ENCODE measurements around the gene GRB2.
"Not testable (repeated sequence)": the region's sequence is repeated elsewhere in the genome, so short reads cannot be mapped to it uniquely, and the experiment has no call there.

Gene GRB2

DNA sequence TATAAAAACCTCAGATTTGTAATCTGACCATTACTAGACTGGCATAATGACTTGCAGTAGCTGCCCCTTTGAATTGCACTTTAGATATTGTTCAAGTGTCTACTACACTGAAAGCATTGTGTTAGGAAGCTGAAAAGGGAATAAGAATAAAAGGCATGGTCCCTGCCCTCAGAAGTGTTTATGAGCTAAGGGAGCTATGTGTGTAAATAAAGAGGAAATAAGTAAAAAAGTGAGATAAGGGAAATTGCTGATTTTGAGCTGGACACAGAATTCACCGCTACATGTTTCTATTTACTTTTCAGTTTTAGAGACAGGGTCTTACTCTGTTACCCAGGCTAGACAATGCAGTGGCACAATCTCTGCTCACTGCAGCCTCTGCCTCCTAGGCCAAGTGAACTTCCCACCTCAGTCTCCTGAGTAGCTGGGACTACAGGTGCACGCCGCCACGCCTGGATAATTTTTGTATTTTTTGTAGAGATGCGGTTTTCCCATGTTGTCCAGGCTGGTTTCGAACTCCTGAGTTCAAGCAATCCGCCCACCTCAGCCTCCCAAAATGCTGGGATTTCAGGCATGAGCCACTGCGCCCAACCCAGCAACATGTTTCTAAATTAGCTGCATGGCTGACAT, 57.0 kb downstream of the GRB2 start:
- no peak for DNase-seq

DNA sequence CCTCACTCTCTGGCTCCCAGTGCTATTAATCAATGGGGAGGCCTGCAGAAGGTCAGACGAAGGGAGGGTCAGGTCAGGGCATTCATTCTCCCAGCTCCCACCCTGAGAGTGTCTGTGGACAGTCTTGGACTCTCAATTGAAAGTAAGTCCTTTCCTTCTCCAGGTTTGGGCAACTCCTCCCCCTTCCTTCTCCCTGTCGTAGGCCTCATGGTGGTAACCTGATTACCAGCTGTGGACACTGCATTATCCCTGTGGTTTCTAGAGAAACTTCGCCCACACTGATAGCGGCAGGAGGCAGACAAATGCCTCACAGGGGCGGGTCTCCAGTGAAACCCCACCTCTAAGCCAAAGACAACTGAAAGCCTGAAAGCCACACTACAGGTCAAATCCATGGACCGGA, 58.6 kb downstream of the GRB2 start:
- no peak for DNase-seq

GRCh38 chr17:75346368-75346767, 59.1 kb downstream of the GRB2 start:
- DNase-seq = not testable (repeated sequence)

GRCh38 chr17:75345514-75346167, 59.8 kb downstream of the GRB2 start:
- peak in 1 of 4 experiments; percentile 27 for DNase-seq

DNA sequence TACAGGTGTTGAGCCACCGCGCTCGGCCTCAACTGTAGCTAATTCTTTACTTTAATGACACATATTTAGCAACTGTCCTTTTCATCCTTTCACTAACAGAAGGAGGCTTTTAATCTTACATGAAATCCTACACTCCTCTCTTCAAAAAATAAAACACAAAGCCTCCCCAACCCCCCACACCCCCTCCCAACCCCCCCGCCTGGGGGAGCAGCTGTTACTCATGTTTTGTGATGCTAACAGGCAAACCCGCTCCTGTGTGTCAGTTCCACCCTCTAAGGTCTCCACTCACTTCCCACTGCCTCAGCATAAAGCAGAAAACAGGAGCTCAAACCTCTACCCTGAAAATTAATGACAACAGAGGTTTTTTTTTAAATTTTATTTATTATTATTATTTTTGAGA, 60.8 kb downstream of the GRB2 start:
- peak in 1 of 4 experiments; percentile 53 for DNase-seq

DNA sequence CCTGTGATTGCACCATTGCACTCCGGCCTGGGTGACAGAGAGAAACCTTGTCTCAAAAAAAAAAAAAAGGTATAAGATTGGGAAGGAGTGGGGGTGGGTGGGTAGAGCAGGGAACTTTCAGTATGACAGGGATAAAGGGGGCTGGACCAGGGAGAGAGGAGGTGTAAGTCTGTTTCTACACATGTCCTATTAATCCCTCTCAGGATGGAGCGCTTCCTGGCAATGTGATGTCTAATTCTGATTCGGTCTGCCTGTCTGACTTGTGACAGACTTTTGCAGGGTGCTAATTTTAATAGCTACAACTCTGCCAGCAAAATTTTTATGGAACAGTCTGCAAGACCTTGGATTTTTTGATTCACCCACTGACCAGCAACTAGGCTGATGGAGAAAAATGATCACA, 62.5 kb downstream of the GRB2 start:
- no peak for DNase-seq

DNA sequence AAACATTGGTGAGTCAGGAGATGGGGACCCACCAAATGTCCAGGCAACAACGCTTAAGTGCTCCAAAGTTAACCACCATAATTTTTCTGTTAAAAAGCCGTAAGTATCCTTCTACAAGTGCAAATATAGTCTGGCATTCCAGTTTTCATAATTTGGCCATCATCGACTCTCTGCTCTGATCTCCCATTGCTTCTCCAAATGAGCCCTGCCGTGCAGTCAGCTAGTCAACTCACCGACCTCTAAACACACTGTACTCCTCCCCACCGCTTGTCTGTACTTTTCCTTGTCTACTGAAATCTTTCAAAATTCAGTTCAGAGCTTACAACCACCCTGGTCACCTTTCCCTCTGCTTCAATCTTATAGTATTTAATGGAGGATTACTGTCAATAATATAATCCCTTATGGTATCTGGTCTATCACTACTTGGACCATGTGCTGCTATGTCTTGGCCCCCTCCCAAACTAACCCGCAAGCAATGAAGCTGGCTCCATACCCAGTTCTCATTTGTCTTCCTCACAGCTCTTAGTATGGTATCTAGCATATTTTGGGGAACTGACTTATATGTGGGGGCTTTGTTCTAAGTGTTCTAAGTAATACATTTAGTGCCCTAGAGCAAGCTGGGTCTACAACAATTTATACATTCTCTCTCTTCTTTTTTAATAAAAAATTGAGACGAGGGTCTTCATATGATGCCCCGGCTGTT, 63.5 kb downstream of the GRB2 start:
- DNase-seq = no peak

GRCh38 chr17:75340631-75341030, 64.8 kb downstream of the GRB2 start:
- no peak for DNase-seq

DNA sequence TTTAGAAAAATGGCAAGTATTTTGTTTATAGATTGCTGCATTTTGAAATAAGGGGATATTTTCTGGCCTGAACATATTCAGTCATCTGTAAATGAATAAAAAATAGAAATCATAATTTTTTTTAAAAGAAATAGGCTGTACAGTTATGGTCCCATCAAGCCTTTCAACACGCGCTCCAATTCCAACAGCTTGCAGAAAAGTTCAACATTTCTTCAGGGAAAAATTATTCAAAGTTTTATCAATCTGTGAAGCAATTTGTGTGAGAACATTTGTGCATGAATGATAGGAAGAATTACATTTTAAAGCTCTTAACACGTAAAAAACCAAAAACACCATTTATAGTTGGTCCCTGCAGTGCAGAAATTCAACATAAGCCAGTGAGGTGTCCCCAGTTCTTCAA, 65.5 kb downstream of the GRB2 start:
- no peak for DNase-seq

GRCh38 chr17:75338335-75338734, 67.1 kb downstream of the GRB2 start:
- DNase-seq = no peak

- no peak for DNase-seq
Observed at GRCh38 chr17:75335315-75335714, 70.2 kb downstream of the GRB2 start.

GRCh38 chr17:75334723-75335122, 70.8 kb downstream of the GRB2 start:
- DNase-seq = no peak

- no peak for DNase-seq
Observed at GRCh38 chr17:75331671-75332070, 73.8 kb downstream of the GRB2 start.

DNA sequence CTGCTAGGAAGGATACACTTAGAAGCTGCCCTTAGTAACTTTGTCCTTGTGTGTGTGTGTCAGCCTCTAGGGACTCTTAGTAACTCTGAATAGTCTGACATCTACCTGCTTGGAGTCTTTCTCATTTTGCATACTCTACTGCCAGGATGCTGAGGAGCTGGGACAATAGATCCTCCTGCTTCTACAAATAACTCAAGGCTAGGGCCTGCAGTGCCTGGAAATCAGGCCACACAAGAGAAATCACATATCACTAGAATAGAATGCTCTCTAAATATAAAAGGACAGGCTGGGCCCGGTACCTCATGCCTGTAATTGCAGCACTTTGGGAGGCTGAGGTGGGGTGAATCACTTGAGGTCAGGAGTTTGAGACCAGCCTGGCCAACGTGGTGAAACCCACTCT, 77.7 kb downstream of the GRB2 start:
- DNase-seq = no peak

DNA sequence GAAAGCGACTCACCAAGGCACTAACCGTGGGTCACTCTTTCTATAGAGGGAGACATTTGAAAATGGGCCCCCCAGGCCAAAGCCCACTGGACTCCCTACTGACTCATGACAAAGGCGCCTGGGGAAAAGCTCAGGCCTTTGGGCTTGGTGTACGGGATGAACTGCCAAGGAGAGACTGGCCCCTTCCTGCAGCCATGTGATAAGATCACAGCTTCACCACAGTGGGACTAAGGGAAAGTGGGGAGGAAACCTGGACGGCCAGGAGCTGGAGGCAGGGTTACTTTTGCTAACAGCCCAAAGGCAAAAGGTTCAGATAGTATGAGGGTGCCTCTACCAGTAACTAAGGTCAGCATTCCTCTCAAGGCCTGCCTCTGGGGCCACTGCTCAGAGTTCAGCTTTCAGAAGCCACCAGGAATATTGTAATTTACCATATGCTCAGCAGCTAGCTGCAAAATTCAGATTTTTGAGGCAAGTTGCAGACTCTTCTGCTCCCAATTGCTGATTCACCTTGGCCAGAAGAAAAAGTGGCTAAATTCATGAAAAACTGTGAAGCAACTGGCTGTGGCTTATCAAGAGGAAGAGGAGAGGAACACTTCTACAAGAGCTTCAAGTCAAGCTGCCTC, 79.1 kb downstream of the GRB2 start:
- no peak for DNase-seq

- DNase-seq = no peak
Observed at GRCh38 chr17:75325827-75326225, 79.7 kb downstream of the GRB2 start.

DNA sequence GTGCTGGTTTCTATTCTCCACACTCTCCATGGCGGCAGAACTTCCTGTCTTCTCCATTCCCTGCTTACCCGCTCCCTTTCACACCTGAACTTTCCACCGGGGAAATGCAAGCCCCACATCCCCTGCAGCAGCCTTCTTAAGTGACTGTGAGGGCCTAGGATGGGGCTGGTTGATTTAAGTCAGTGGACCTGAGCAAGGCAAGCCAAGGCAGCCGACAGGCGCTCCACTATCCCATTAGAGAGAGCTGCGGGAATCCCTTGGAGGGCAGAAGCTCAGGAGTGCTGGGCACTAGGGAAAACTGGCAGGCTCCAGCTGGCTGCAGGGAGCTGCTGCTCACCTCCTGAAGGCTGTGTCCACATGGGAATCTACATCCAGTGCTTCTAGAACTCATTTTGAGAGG, 80.1 kb downstream of the GRB2 start:
- DNase-seq = no peak

DNA sequence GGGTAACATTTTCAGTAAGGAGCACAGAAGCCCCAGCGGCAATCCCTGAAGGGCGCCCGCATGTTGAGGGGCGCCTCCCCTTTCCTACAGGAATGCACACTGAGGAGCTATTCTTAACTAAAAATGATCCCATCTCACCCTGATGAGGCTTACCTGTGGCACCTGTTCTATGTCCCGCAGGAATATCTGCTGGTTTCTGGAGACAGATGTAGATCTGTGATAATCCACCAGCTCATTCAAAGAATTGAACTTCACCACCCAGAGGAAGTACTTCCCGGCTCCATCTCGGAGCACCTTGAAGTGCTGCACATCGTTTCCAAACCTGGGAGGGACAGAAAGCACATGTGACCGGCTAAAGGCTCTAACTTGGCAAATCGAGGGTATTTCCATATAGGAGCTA, 84.0 kb downstream of the GRB2 start:
- DNase-seq = no peak

- no peak for DNase-seq
Observed at GRCh38 chr17:75319904-75320691, 85.4 kb downstream of the GRB2 start.

DNA sequence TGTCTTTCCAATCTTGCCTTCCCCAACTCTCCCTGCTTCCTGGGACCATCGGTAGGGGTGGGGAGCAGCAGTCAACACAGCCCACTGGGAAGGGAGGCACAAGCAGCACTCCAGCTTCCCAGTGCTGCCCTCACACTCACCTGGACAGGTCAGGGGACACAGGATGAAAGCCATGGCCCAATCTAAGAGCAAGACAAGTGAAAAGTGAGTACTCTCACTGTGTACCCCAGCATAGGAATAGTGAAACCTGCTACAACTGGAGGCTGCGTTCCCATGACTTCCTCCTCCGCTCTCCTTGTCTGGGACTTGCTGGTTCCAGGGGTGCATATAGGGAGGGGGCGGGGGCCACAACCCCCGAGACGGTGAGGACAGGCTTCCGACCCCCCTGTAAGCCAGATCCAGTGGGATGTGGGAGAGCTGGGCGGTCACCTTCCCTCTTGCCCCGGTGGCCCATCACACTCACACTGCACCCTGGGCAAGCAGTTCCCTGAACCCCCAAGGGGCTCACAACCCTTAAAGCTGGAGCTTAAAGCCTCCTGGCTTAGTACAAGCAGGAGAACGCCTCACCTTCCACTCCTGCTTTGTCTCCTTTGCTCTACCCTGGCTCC, 86.8 kb downstream of the GRB2 start:
- DNase-seq = no peak

- no peak for DNase-seq
Observed at GRCh38 chr17:75318211-75318610, 87.3 kb downstream of the GRB2 start.

DNA sequence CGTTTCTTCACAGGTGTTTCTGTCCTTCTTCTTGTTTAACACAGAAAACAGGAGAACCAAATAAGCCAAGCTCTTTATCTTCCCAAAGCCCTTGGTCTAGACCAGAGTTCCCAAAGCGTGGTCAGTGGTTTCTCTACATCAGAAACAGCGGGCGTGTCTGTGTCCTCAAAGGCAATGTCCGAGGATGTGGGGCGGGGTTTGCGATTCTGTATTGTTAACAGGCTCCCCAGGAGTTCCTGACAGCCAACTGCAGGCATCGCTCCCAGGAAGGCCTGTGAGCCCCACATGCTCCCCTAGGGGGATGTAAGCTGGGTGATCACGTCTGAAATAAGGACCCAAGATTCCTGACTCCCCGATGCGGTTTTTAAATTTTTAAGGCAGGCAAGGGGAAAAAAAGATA, 87.8 kb downstream of the GRB2 start:
- DNase-seq = no peak

DNA sequence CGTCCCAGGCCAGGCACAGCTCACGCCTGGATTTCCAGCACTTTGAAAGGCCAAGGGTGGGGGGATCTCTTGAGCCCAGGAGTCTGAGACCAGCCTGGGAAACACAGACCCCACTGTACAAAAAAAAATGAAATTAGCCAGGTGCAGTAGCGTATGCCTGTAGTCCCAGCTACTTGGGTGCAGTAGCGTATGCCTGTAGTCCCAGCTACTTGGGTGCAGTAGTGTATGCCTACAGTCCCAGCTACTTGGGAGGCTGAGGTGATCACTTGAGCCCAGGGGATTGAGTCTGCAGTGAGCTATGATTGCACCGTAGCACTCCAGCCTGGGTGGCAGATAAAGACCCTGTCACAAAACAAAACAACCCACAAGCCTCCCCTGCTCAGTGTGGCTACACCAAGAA, 89.2 kb downstream of the GRB2 start:
- DNase-seq = no peak
